Right lobe of liver (tissue), 6 donors: ENCODE results near the gene SLC25A26. TPM values are rescaled to one million over a fixed set of nuclear protein-coding genes. Genes with fewer than 3 reads are reported as not detected.
A peak's percentile ranks its signal among the peaks of the same experiment; 100 is the strongest.

Experiments
- ATAC-seq, 4 donors: fragments of 200-7000 bp; cut with Tn5 transposase; one replicate each; pipeline ENCODE4 v1.9.1; 2020; ENCODE audit warnings: mild to moderate bottlenecking in 4 of 4, moderate library complexity in 4 of 4
- DNase-seq, 3 donors: peaks; one replicate each; pipeline ENCODE4 v3.0.0-alpha.2; 2020
- H3K27ac ChIP-seq, 3 donors: fragments of 200-600 bp; one replicate each; pipeline ENCODE4 v1.8.0; 2022
- H3K27me3 ChIP-seq, 2 donors: fragments of 200-600 bp; one replicate each; pipeline ENCODE4 v1.8.0; 2022
- H3K36me3 ChIP-seq, 4 donors: fragments of 200-600 bp; sonication (generic) in 1 of 4; one replicate each; pipeline versions ENCODE4 v1.5.1 to v1.8.0; 2017 to 2022; ENCODE audit warnings: control low read depth in 1 of 4
- H3K4me1 ChIP-seq, 4 donors: fragments of 200-600 bp; sonication (generic) in 1 of 4; one replicate each; pipeline versions ENCODE4 v1.5.1 to v1.8.0; 2017 to 2022; ENCODE audit warnings: control low read depth in 1 of 4
- H3K4me3 ChIP-seq, 3 donors: fragments of 200-600 bp; one replicate each; pipeline ENCODE4 v1.8.0; 2022
- H3K9me3 ChIP-seq, 4 donors: fragments of 200-600 bp; sonication (generic) in 1 of 4; one replicate each; pipeline versions ENCODE4 v1.5.1 to v1.8.0; 2017 to 2022; ENCODE audit warnings: control low read depth in 1 of 4
- CTCF ChIP-seq, 4 donors: fragments of 200-600 bp in 3 of 4; fragments of 450-650 bp in 1 of 4; IDR thresholded peaks; one replicate each; pipeline versions ENCODE4 v1.5.1 to v1.8.0; 2016 to 2022; ENCODE audit warnings: antibody characterized with exemption in 4 of 4, mild to moderate bottlenecking in 2 of 4
- POLR2A ChIP-seq: fragments of 450-650 bp; IDR thresholded peaks from one replicate; pipeline ENCODE4 v1.6.1; 2017; ENCODE audit warnings: antibody characterized with exemption, mild to moderate bottlenecking
- WGBS: methylation state at CpG from one replicate; pipeline ENCODE4 v1.1.6; 2018; ENCODE audit warnings: low coverage, low lambda C conversion rate; ENCODE audit not compliant: insufficient coverage; ENCODE audit errors: missing lambda C conversion rate; 5-methylcytosine and 5-hydroxymethylcytosine counted together
- intact Hi-C, 2 donors: fragments of 100-400 bp; cut with DNase I; formaldehyde crosslinking; loops; one replicate each; pipeline versions ENCODE4 v1.11.2 to v1.14.1; 2022
- long read RNA-seq: library from polyadenylated mRNA; unstranded; transcript quantifications from one replicate; pipeline ENCODE4 v2.0.0, GENCODE V29; 2019
- total RNA-seq, 6 experiments: library from RNA; depleted of rRNA in 2 of 6; stranded (reverse); fragments of >200 nt in 2 of 6; fragmentation: NEBNext Ultra II Directional in 3 of 6; extraction: Animal tissue kit (Norgen Biotek cat#: 25700) in 3 of 6; gene quantifications; one replicate each; pipeline versions ENCODE4 v1.1.0 to v1.2.4, GENCODE V29; 2016 to 2023
- donor health status: DM: no; HTN: yes; CAD: no.
- donor health status: DM: no; HTN: no; CAD: no.
- donor health status: DM: no; HTN: no; CAD: no.
- donor health status: DM: no; HTN: yes; CAD: no.
- donor health status: DM: no; HTN: yes; CAD: no.

Gene SLC25A26
- total RNA-seq = 10 to 100 TPM; 11.2 to 17.4 (median 12.8) TPM
- long read RNA-seq, partial matches to known transcripts = 8 of 11 reads
- long read RNA-seq, other reads (novel, unspliced or antisense) = 3 of 11 reads

DNA sequence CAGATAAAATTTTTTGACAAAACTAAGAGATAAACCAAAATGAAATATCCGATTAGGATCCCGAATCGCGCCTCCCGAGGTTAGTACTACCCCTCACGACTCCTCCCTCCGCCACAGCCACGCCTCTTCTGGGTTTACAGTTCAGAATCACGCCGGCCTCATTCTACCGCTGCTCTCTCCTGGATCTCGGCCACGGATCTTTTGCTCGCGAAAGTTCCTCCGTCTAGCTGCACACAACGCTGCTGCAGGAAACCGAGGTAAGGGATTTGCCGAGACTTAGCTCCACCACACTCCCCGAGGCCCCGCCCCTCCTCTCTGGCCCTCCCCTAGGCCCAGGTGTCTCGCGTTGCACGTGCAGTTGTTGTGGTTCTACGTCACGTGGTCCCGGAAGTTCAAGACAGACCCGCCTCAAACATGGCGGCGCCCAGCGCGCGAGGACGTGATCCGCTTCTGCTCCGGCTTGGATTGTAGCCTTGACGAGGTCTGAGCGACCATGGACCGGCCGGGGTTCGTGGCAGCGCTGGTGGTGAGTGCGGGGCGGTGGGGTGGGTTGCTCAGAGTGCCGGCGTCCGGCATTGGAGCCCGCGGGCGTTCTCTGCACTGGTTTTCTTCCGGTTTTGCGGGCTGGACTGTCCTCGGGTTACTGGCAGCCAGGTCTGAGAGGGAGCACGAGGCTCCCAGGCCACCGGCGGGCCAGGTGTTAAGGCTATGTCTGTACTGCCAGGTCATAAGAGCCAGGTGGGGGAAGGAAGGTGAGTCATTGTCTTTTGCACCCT lies at the start of gene SLC25A26:
Gene SLC25A26 (plus strand): TSS at position 400 of the 776 bp plus-strand sequence. CDS start 94 bp downstream, at position 494.
- Histone ChIP-seq H3K4me1 (peaks cover 0 to 8% (median 0%) of the 10 kb centered on the region in 4 donors), H3K9me3 (no peaks in the 10 kb centered on the region), H3K4me3 (peak within 1 kb of the TSS; percentile 67 to 92 (median 76)), H3K27me3 (no peaks in the 10 kb centered on the region), H3K27ac (peak within 1 kb of the TSS; percentile 63 to 74 (median 68)), H3K36me3 (peaks cover 0 to 6% (median 0%) of the 10 kb centered on the region in 4 donors)
- intact Hi-C loops = no loop called here
- ATAC-seq (peak; percentile 96 to 98 (median 98)), DNase-seq (peak; percentile 95 to 98 (median 98))
- WGBS = 0% methylated on average over 31 of the region's 56 CpGs
- no peak for TF ChIP-seq CTCF (IDR thresholded peaks at IDR 0.05)
- peak; percentile 60 for TF ChIP-seq POLR2A

DNA sequence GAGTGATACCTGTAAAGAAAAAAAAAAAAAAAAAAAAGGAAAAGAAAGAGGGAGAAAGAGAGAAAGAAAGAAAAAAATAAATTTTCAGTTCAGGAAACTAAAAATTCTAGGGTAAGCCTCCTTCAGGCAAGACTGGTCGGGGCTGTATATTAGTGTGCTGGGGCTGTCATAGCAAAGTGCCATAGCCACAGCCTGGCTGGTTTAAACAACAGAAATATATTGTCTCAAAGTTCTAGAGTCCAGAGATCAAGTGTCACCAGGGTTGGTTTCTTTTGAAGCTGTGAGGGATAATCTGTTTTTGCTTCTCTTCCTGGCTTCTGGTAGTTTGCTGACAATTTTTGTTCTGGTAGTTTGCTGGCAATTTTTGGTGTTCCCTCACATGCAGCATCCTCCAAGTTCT lies 48.4 kb upstream of the SLC25A26 start:
- no peak for ATAC-seq
- no peak overlapping the region for H3K27ac ChIP-seq
- 56% methylated on average over 1 of the region's 1 CpG for WGBS
- DNase-seq = no peak
- no peaks in the 10 kb centered on the region for H3K9me3 ChIP-seq
- no peaks in the 10 kb centered on the region for H3K36me3 ChIP-seq
- intact Hi-C loops = no loop called here
- TF ChIP-seq CTCF (IDR thresholded peaks at IDR 0.05) (no peak), POLR2A (no peak)
- no peaks in the 10 kb centered on the region for H3K27me3 ChIP-seq
- H3K4me3 ChIP-seq = no peak overlapping the region
- no peaks in the 10 kb centered on the region for H3K4me1 ChIP-seq

- ATAC-seq (peak in 3 of 4 donors; percentile 49 to 98 (median 84)), DNase-seq (peak in 2 of 3 donors; percentile 60 to 65)
- no peaks in the 10 kb centered on the region for H3K9me3 ChIP-seq
- no peaks in the 10 kb centered on the region for H3K36me3 ChIP-seq
- 18% methylated on average over 1 of the region's 1 CpG for WGBS
- intact Hi-C loops = no loop called here
- no peak for TF ChIP-seq CTCF (IDR thresholded peaks at IDR 0.05)
- TF ChIP-seq POLR2A = no peak
- H3K4me1 ChIP-seq = no peaks in the 10 kb centered on the region
- peak overlapping the region in 1 of 3 donors; percentile 0 for H3K27ac ChIP-seq
- H3K4me3 ChIP-seq = no peak overlapping the region
- no peaks in the 10 kb centered on the region for H3K27me3 ChIP-seq
These were observed 43.8 kb upstream of the SLC25A26 start for GRCh38 chr3:66177026-66177425.

- Histone ChIP-seq H3K4me3 (no peak overlapping the region), H3K4me1 (no peaks in the 10 kb centered on the region), H3K27ac (no peak overlapping the region), H3K36me3 (no peaks in the 10 kb centered on the region), H3K27me3 (no peaks in the 10 kb centered on the region), H3K9me3 (no peaks in the 10 kb centered on the region)
- DNase-seq (no peak), ATAC-seq (no peak)
- intact Hi-C loops = no loop called here
- TF ChIP-seq POLR2A = no peak
- no peak for TF ChIP-seq CTCF (IDR thresholded peaks at IDR 0.05)
- 79% methylated on average over 6 of the region's 6 CpGs for WGBS
These were observed 42.6 kb upstream of the SLC25A26 start for GRCh38 chr3:66178206-66178605.
